GM23248 (cell line): ENCODE measurements around the gene MSL3B.

Experiments used
- EZH2 ChIP-seq: fragments of 200-600 bp; sonication (generic); IDR thresholded peaks from 2 replicates; pipeline ENCODE4 v1.6.1; 2018; ENCODE audit warnings: antibody characterized with exemption, mild to moderate bottlenecking; ENCODE audit not compliant: insufficient read depth, poor library complexity, severe bottlenecking
- EZH2phosphoT487 ChIP-seq: fragments of 200-600 bp; sonication (generic); IDR thresholded peaks from 2 replicates; pipeline ENCODE4 v1.6.1; 2018; ENCODE audit warnings: antibody characterized with exemption, moderate library complexity, mild to moderate bottlenecking, low read depth; ENCODE audit not compliant: insufficient read depth

GRCh38 chr2:233822101-233822771 lies 46.0 kb downstream of the MSL3B start:
- TF ChIP-seq EZH2 (no peak), EZH2phosphoT487 (no peak)
